ENCODE data around the gene PHF14.

Gene PHF14

DNA sequence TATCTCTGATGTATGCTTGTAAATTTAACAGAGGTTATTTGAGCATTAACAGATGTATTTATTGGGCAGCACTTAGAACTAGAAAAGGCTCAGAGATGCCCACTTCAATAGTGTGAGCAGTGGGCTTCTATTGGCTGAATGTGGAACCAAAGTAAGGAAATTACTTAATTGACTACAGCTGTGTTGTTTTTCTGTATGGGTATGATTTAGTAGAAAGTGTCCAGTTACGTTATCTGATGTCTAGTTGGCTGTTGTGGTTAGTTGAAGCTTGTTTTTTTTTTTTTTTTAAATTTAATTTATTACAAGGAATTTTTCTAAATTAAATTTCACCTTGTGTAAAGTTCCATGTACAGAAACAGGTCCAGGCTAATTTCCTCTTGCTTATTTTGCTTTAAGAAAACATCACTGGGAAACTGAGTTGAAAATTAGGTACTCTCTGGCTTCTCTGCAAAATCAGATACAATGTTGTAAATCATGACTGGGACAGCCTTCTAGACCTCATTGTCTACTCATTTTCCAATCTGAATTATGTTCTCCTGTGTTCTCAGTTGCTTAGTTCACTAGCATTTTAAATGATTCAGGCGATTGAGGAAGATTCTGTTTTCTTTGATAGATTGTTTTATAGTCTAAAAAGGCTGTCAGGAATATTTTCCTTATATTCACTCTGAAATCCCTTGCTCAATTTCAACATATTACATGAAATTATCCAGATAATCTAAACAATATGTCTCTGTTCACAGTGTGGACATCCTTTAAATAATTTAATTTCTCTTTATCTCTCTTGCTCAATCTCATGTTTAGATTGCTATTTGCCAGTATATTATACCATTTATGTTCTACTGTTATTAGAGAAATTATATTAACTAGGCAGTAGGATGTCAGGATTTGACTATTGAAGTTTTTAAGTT, 53.0 kb downstream of the PHF14 start:
- peaks cover 19% of the 10 kb centered on the region for H3K36me3 Mint-ChIP-seq (ENCODE audit: low read depth)
- no peak overlapping the region for H3K27ac Mint-ChIP-seq
- no peaks in the 10 kb centered on the region for H3K27me3 Mint-ChIP-seq (ENCODE audit: low read depth)
- H3K4me1 Mint-ChIP-seq (ENCODE audit: low read depth), result no peaks in the 10 kb centered on the region
- no peaks in the 10 kb centered on the region for H3K9me3 Mint-ChIP-seq
- H3K4me3 Mint-ChIP-seq, result no peak overlapping the region

DNA sequence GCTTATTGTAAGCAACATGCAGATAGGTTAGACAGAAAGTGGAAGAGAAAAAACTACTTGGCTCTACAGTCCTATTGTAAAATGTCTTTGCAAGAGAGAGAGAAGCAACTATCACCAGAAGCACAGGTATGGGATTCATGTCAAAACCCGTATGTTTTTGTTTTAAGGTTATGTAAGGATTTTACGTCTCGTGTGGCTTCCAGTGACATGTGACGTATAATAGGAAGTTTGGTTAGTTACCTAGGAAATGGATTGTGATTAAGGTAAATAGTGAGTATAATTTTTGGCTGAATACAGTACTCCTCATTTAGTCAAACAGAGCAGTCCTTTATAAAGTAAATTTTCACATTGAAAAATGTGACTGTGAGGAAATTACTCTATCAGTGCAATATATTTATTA, 62.0 kb downstream of the PHF14 start:
- Mint-ChIP-seq H3K9me3 (no peaks in the 10 kb centered on the region), H3K27me3 (ENCODE audit: low read depth) (no peaks in the 10 kb centered on the region), H3K4me3 (no peak overlapping the region), H3K27ac (no peak overlapping the region), H3K36me3 (ENCODE audit: low read depth) (peaks cover 17% of the 10 kb centered on the region), H3K4me1 (ENCODE audit: low read depth) (no peaks in the 10 kb centered on the region)

DNA sequence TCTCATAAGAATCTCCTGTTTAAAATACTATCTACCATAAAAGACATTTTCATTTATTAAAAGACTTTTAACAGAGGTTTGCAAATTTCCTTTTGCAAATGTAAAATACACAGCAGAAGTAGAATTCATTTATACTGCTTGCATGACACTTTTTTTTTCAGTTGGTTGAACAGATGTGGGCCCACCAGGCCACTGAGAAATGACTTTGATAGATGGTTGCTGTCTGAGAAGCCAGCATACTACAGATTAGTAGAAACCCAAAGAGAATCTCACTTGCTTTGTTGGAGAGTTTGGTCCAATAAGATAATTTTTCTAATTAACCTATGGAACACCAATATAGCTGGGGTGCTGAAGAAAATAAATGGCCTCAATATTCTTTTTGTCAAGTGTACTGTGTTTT, 66.3 kb downstream of the PHF14 start:
- Mint-ChIP-seq H3K4me1 (ENCODE audit: low read depth) (no peaks in the 10 kb centered on the region), H3K27ac (no peak overlapping the region), H3K9me3 (no peaks in the 10 kb centered on the region), H3K4me3 (no peak overlapping the region), H3K36me3 (ENCODE audit: low read depth) (peaks cover 16% of the 10 kb centered on the region), H3K27me3 (ENCODE audit: low read depth) (no peaks in the 10 kb centered on the region)

GRCh38 chr7:11054033-11054432, 80.4 kb downstream of the PHF14 start:
- peaks cover 11% of the 10 kb centered on the region for H3K36me3 Mint-ChIP-seq (ENCODE audit: low read depth)
- no peaks in the 10 kb centered on the region for H3K9me3 Mint-ChIP-seq
- H3K27ac Mint-ChIP-seq, result no peak overlapping the region
- no peak overlapping the region for H3K4me3 Mint-ChIP-seq
- H3K4me1 Mint-ChIP-seq (ENCODE audit: low read depth), result peaks cover 2% of the 10 kb centered on the region
- H3K27me3 Mint-ChIP-seq (ENCODE audit: low read depth), result no peaks in the 10 kb centered on the region

DNA sequence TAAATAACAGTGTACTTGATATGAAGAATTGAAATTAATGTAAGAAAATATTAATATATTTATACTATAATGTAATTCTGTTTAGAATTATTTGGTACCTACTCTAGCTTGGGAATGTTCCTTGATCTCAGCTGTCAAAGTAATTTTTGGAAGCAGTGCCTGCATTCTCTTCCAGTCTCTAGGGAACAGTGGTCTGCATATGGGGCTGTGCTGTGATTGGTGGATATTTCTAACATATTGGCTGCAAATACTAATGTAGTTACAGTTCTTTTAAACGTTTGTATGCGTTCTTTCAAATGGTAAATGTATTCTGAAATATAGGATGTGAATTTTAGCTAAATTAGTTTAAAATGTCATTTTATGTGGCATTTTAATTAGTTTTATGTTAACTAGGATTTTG, 87.2 kb downstream of the PHF14 start:
- no peak overlapping the region for H3K27ac Mint-ChIP-seq
- H3K4me3 Mint-ChIP-seq, result no peak overlapping the region
- no peaks in the 10 kb centered on the region for H3K9me3 Mint-ChIP-seq
- no peaks in the 10 kb centered on the region for H3K27me3 Mint-ChIP-seq (ENCODE audit: low read depth)
- H3K4me1 Mint-ChIP-seq (ENCODE audit: low read depth), result peaks cover 1% of the 10 kb centered on the region
- H3K36me3 Mint-ChIP-seq (ENCODE audit: low read depth), result peaks cover 16% of the 10 kb centered on the region

- Mint-ChIP-seq H3K36me3 (ENCODE audit: low read depth) (peaks cover 18% of the 10 kb centered on the region), H3K4me3 (no peak overlapping the region), H3K27ac (no peak overlapping the region), H3K4me1 (ENCODE audit: low read depth) (no peaks in the 10 kb centered on the region), H3K27me3 (ENCODE audit: low read depth) (no peaks in the 10 kb centered on the region), H3K9me3 (no peaks in the 10 kb centered on the region)
Measured at GRCh38 chr7:11062110-11062509, 88.4 kb downstream of the PHF14 start.

GRCh38 chr7:11069591-11069990, 95.9 kb downstream of the PHF14 start:
- Mint-ChIP-seq H3K27ac (no peak overlapping the region), H3K9me3 (no peaks in the 10 kb centered on the region), H3K4me3 (no peak overlapping the region), H3K4me1 (ENCODE audit: low read depth) (no peaks in the 10 kb centered on the region), H3K36me3 (ENCODE audit: low read depth) (peaks cover 9% of the 10 kb centered on the region), H3K27me3 (ENCODE audit: low read depth) (no peaks in the 10 kb centered on the region)

DNA sequence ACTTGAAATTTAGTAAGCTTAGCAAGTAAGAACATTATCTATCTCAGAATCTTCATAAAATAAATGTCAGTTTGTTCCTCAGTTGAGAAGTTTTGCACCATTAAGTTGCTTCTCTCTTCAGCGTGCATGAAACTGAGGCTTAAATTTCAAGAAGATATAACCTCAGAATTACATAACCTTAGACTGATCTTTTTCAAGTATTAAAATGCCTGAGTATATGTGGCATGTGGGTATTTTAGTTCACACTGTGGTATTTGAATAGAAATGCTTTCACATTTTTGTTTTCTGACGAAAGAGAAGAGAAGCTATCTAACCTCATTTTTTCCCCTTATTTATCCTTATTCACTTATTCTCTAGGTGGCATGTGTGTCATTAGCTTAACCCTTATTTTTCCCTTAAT, 104.1 kb downstream of the PHF14 start:
- Mint-ChIP-seq H3K4me3 (no peak overlapping the region), H3K4me1 (ENCODE audit: low read depth) (peaks cover 5% of the 10 kb centered on the region), H3K9me3 (no peaks in the 10 kb centered on the region), H3K27ac (no peak overlapping the region), H3K27me3 (ENCODE audit: low read depth) (no peaks in the 10 kb centered on the region), H3K36me3 (ENCODE audit: low read depth) (peaks cover 8% of the 10 kb centered on the region)

DNA sequence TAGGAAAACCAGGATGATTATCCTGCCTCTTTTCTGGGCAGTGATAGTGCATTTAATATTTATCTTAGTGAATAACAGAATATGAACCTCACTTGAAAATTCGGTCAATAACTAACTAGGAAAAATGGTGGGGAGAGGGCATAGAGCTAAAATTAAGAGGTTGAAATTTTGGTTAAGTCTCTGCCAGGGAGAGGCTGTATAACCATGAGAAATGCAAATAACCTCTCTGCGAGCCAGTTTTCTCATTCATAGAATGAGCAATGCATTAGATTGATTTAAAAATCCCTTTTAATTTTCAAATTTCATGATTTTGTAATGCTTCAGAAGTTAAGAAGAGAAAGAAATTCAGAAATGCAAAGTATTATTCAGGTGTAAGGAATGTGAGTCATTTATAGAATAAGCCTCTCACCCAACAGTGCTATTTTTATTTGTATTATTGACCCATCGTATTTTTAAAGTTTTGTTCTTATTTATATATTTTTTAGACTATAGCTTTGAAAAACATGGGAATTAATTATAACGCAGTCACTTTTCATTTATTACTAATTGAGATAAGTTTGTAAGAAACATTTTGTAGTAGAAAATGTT, 104.7 kb downstream of the PHF14 start:
- H3K9me3 Mint-ChIP-seq, result no peaks in the 10 kb centered on the region
- H3K27ac Mint-ChIP-seq, result no peak overlapping the region
- no peak overlapping the region for H3K4me3 Mint-ChIP-seq
- H3K4me1 Mint-ChIP-seq (ENCODE audit: low read depth), result peaks cover 6% of the 10 kb centered on the region
- no peaks in the 10 kb centered on the region for H3K27me3 Mint-ChIP-seq (ENCODE audit: low read depth)
- H3K36me3 Mint-ChIP-seq (ENCODE audit: low read depth), result peaks cover 8% of the 10 kb centered on the region

GRCh38 chr7:11079907-11080306, 106.2 kb downstream of the PHF14 start:
- H3K4me1 Mint-ChIP-seq (ENCODE audit: low read depth), result peaks cover 6% of the 10 kb centered on the region
- H3K4me3 Mint-ChIP-seq, result no peak overlapping the region
- H3K27me3 Mint-ChIP-seq (ENCODE audit: low read depth), result no peaks in the 10 kb centered on the region
- peaks cover 6% of the 10 kb centered on the region for H3K36me3 Mint-ChIP-seq (ENCODE audit: low read depth)
- H3K27ac Mint-ChIP-seq, result no peak overlapping the region
- no peaks in the 10 kb centered on the region for H3K9me3 Mint-ChIP-seq

DNA sequence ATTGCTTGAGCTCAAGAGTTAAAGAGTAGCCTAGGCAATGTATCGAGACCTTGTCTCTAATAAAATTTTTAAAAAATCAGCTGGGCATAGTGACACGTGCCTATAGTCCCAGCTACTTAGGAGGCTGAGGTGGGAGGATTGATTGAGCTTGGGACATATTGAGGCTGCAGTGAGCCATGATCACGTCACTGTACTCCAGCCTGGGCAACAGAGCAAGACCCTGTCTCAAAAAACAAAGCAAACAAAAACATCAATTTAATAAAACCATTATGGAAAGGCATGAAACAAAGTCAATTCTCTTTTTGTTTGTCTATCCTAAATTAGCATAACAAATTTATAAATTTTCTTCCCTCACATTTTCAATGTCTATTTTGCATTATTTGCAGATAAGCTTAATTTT, 108.4 kb downstream of the PHF14 start:
- peaks cover 6% of the 10 kb centered on the region for H3K36me3 Mint-ChIP-seq (ENCODE audit: low read depth)
- H3K27ac Mint-ChIP-seq, result no peak overlapping the region
- H3K27me3 Mint-ChIP-seq (ENCODE audit: low read depth), result no peaks in the 10 kb centered on the region
- H3K4me1 Mint-ChIP-seq (ENCODE audit: low read depth), result peaks cover 6% of the 10 kb centered on the region
- H3K4me3 Mint-ChIP-seq, result no peak overlapping the region
- no peaks in the 10 kb centered on the region for H3K9me3 Mint-ChIP-seq

DNA sequence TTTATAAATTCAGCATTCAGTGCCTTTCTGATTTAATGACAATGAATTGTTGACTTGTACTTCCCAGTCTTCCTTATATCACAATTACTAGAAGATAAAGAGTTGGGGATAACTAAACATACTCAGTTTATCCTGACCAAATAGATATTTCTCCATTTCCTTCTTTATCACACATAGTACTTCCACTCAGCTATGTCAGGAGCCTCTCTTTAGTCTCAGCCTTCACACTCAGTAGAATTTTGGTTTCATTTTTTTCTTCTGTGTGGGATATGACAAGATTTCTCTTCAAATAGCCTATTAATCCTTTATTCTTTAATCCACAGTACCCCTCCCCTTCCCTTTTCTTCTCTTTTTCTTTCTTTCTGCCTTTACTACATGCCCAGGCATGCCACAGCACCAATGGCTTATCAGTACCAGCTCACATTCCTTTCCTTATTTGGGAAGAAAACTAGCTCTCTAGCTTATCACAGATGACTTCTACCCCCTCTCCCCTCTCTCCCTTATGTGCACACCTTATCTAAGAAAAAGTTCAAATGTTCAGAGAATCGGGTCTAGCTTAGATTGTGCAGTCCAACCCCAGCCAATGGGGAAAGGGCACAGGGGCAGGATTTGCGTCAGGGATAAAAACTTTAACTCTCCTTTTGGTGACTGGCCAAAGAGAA, 109.0 kb downstream of the PHF14 start:
- peak overlapping the region; percentile 2 for H3K27ac Mint-ChIP-seq
- H3K4me1 Mint-ChIP-seq (ENCODE audit: low read depth), result peaks cover 6% of the 10 kb centered on the region
- peaks cover 6% of the 10 kb centered on the region for H3K36me3 Mint-ChIP-seq (ENCODE audit: low read depth)
- H3K27me3 Mint-ChIP-seq (ENCODE audit: low read depth), result no peaks in the 10 kb centered on the region
- H3K9me3 Mint-ChIP-seq, result no peaks in the 10 kb centered on the region
- H3K4me3 Mint-ChIP-seq, result no peak overlapping the region

DNA sequence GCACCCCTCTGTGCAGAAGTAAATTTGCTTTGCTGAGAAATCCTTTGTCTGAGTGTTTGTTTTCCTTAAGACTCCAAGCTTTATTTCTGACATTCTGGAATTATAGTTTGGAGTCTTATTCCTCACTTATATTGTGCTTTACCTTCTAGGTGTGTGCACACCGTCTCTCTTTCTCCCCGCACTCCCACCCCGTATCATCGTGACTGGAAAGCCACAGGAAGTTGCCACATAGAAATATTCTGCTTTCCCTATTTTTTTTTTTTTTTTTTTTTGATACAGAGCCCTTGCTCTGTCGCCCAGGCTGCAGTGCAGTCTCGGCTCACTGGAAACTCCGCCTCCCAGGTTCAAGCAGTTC, 109.5 kb downstream of the PHF14 start:
- Mint-ChIP-seq H3K27me3 (ENCODE audit: low read depth) (no peaks in the 10 kb centered on the region), H3K9me3 (no peaks in the 10 kb centered on the region), H3K4me1 (ENCODE audit: low read depth) (peaks cover 6% of the 10 kb centered on the region), H3K36me3 (ENCODE audit: low read depth) (peaks cover 6% of the 10 kb centered on the region), H3K27ac (no peak overlapping the region), H3K4me3 (no peak overlapping the region)

DNA sequence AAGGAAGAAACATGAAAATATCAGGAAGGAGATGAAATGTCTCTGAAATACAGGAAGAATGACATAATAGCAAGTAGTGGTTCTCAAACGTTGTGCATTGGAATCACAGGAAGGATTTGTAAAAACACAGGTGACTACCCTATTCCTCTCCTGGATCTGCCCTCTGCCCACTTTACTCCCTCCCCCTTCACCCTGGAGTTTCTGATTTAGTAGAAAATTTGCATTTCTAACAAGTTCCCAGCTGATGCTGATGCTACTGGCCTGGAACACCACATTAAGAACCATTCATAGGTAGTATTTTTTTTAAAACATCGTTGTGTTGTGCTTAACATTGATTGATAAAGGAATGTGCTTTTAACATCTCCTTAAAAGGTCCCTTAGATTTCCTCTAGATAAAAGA, 130.9 kb downstream of the PHF14 start:
- Mint-ChIP-seq H3K27me3 (ENCODE audit: low read depth) (no peaks in the 10 kb centered on the region), H3K4me1 (ENCODE audit: low read depth) (no peaks in the 10 kb centered on the region)

GRCh38 chr7:11109659-11110058, 136.0 kb downstream of the PHF14 start:
- H3K9me3 Mint-ChIP-seq, result no peaks in the 10 kb centered on the region
- no peak overlapping the region for H3K4me3 Mint-ChIP-seq
- no peaks in the 10 kb centered on the region for H3K27me3 Mint-ChIP-seq (ENCODE audit: low read depth)
- H3K36me3 Mint-ChIP-seq (ENCODE audit: low read depth), result peaks cover 1% of the 10 kb centered on the region
- no peak overlapping the region for H3K27ac Mint-ChIP-seq
- no peaks in the 10 kb centered on the region for H3K4me1 Mint-ChIP-seq (ENCODE audit: low read depth)

More for the DNA sequence above, 130.9 kb downstream of the PHF14 start:
- Mint-ChIP-seq H3K4me3 (no peak overlapping the region), H3K9me3 (no peaks in the 10 kb centered on the region), H3K27ac (no peak overlapping the region), H3K36me3 (ENCODE audit: low read depth) (peaks cover 1% of the 10 kb centered on the region)

Data from T-helper 1 cell treated with Interleukin-12 subunit alpha and Interleukin-12 subunit beta and Interleukin-4 antibody, amounts not matched to agents 30 μg/mL and 1 μg/mL, for 36 hours (primary cell).